Left ventricle myocardium inferior (tissue), 1 donor: ENCODE measurements around the gene MARCHF11. TPM values are rescaled to one million over a fixed set of nuclear protein-coding genes. Genes with fewer than 3 reads are reported as not detected.

Source experiments
- DNase-seq: peaks from one replicate; pipeline ENCODE4 v3.0.0-alpha.2; 2020
- H3K27ac ChIP-seq: fragments of 200-600 bp; replicated peaks from 2 replicates; pipeline ENCODE4 v1.8.0; 2021
- H3K27me3 ChIP-seq: fragments of 200-600 bp; 2 replicates; pipeline ENCODE4 v1.8.0; 2021; ENCODE audit warnings: low read depth
- H3K36me3 ChIP-seq: fragments of 200-600 bp; 2 replicates; pipeline ENCODE4 v1.8.0; 2021
- H3K4me1 ChIP-seq: fragments of 200-600 bp; 2 replicates; pipeline ENCODE4 v1.8.0; 2021
- H3K4me3 ChIP-seq: fragments of 200-600 bp; 2 replicates; pipeline ENCODE4 v1.8.0; 2021; ENCODE audit warnings: mild to moderate bottlenecking, moderate library complexity
- H3K9me3 ChIP-seq: fragments of 200-600 bp; replicated peaks from 2 replicates; pipeline ENCODE4 v1.8.0; 2021
- intact Hi-C: fragments of 100-400 bp; cut with micrococcal nuclease; formaldehyde crosslinking; loops from one replicate; pipeline ENCODE4 v1.11.0; 2022
- total RNA-seq: library from RNA; stranded (reverse); fragmentation: NEBNext Ultra II Directional; extraction: Animal tissue kit (Norgen Biotek cat#: 25700); gene quantifications from one replicate; pipeline ENCODE4 v1.2.1, GENCODE V29; 2021
- TF ChIP-seq, protein P1 (sequence below): fragments of 200-600 bp; IDR thresholded peaks from 2 replicates; pipeline ENCODE4 v1.8.0; 2021; ENCODE audit warnings: antibody characterized with exemption, mild to moderate bottlenecking, borderline replicate concordance
- donor health status: DM: no; HTN: yes; CAD: no; lungs with severe emphysema.

The MARCHF11 gene
- total RNA-seq, 1 donor from 2014 or later = 6.7 TPM

DNA sequence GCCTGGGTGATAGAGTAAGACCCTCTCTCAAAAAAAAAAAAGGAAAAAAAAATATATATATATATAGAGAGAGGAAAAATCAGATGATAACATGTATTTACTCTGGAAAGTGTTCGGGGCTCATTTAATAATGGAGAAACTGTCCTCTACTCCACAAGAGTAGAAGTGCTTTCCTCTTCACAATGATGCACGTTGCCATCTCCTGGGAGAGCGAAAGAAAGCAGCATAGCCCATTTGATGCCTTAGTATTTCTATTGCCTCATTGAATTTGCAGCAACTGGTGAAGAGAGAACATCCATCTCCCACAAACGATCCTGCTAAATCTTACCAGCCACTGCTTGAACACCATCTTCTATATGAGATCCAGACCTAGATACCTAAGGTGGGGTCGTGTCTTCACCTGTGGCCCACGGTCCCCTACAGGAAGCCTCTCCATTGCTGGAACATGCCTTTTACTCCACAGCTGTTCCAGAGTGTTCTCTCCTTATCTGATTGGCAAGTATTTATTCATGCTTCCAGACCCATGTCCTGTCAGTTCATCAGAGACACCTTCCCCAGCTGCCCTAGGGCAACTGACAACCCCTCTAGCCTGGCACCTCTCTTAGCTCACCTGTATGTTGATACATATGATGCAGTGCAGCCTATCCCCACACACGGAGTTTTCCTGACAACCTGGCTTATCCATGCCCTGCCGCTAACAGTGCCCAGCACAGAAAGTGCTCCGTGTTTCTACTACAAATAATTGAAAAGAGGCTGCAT is 115.3 kb downstream of the MARCHF11 start:
- Histone ChIP-seq H3K27ac (no peak overlapping the region), H3K4me3 (no peak overlapping the region), H3K9me3 (no peaks in the 10 kb centered on the region), H3K4me1 (no peaks in the 10 kb centered on the region), H3K36me3 (no peaks in the 10 kb centered on the region), H3K27me3 (no peaks in the 10 kb centered on the region)
- intact Hi-C loops = no loop called here
- TF ChIP-seq, protein P1, sequence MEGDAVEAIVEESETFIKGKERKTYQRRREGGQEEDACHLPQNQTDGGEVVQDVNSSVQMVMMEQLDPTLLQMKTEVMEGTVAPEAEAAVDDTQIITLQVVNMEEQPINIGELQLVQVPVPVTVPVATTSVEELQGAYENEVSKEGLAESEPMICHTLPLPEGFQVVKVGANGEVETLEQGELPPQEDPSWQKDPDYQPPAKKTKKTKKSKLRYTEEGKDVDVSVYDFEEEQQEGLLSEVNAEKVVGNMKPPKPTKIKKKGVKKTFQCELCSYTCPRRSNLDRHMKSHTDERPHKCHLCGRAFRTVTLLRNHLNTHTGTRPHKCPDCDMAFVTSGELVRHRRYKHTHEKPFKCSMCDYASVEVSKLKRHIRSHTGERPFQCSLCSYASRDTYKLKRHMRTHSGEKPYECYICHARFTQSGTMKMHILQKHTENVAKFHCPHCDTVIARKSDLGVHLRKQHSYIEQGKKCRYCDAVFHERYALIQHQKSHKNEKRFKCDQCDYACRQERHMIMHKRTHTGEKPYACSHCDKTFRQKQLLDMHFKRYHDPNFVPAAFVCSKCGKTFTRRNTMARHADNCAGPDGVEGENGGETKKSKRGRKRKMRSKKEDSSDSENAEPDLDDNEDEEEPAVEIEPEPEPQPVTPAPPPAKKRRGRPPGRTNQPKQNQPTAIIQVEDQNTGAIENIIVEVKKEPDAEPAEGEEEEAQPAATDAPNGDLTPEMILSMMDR = no peak
- no peak for DNase-seq

GRCh38 chr5:16061163-16061562 is 118.4 kb downstream of the MARCHF11 start:
- H3K4me3 ChIP-seq = no peak overlapping the region
- no peak for DNase-seq
- no peaks in the 10 kb centered on the region for H3K4me1 ChIP-seq
- H3K36me3 ChIP-seq = no peaks in the 10 kb centered on the region
- intact Hi-C loops = no loop called here
- H3K27me3 ChIP-seq = no peaks in the 10 kb centered on the region
- H3K27ac ChIP-seq = no peak overlapping the region
- H3K9me3 ChIP-seq = no peaks in the 10 kb centered on the region
- TF ChIP-seq, protein P1 = no peak

DNA sequence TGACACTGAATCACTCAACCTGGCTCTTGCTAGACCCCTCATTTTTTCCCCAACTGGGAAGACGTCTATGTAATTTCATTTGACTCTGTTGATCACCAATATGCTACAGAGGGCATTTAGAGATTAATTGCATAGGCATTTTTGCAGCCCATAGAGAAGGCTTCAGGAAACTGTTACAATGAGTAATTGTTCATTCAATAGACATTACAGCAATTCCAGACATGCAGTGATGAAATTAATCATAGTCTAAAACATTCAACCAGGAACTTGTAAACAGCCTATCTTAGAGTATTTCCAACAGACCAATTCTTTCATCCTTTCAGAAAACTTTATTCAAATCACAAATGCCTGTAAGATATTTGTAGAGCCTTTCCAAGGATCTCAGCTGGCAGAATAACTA is 122.3 kb downstream of the MARCHF11 start:
- Histone ChIP-seq H3K27ac (no peak overlapping the region), H3K27me3 (no peaks in the 10 kb centered on the region), H3K9me3 (no peaks in the 10 kb centered on the region), H3K36me3 (no peaks in the 10 kb centered on the region), H3K4me1 (no peaks in the 10 kb centered on the region), H3K4me3 (no peak overlapping the region)
- no peak for DNase-seq
- intact Hi-C loops = no loop called here
- TF ChIP-seq, protein P1 = no peak

- H3K27me3 ChIP-seq = no peaks in the 10 kb centered on the region
- H3K27ac ChIP-seq = no peak overlapping the region
- H3K9me3 ChIP-seq = no peaks in the 10 kb centered on the region
- no peak for DNase-seq
- H3K4me3 ChIP-seq = no peak overlapping the region
- peaks cover 11% of the 10 kb centered on the region for H3K4me1 ChIP-seq
- TF ChIP-seq, protein P1 = no peak
- intact Hi-C loops = no loop called here
- H3K36me3 ChIP-seq = no peaks in the 10 kb centered on the region
Observed at GRCh38 chr5:16051246-16051755, 128.3 kb downstream of the MARCHF11 start.

DNA sequence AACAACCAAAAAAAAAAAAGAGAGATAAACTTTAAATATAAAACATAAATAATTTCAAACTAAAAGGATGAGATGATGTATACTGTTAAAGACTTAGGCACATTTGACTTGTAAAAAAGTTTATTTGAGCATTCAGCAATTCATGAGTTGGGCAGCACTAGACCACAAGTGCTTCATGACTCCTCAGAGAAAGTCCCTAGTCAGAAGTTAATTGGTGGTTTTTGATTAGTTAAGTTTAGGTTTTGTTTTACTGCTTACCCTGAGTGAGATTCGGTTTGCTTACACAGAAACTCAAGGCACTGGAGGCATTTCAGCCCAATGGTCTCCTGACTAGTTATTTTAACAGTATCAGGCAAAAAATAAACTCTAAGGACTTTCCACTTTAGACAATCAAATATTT is 129.2 kb downstream of the MARCHF11 start:
- no peak overlapping the region for H3K4me3 ChIP-seq
- no peaks in the 10 kb centered on the region for H3K9me3 ChIP-seq
- no peaks in the 10 kb centered on the region for H3K27me3 ChIP-seq
- intact Hi-C loops = no loop called here
- TF ChIP-seq, protein P1 = no peak
- peaks cover 11% of the 10 kb centered on the region for H3K4me1 ChIP-seq
- no peak overlapping the region for H3K27ac ChIP-seq
- DNase-seq = no peak
- no peaks in the 10 kb centered on the region for H3K36me3 ChIP-seq
